ENCODE results near the gene LOXL1. TPM values are rescaled to one million over a fixed set of nuclear protein-coding genes. Genes with fewer than 3 reads are reported as not detected.

The LOXL1 gene
- polyA plus RNA-seq, 1 donor (not counting 4 experiments of a cell fraction or from before 2014, with no cell fraction given) = 8.8 TPM

DNA sequence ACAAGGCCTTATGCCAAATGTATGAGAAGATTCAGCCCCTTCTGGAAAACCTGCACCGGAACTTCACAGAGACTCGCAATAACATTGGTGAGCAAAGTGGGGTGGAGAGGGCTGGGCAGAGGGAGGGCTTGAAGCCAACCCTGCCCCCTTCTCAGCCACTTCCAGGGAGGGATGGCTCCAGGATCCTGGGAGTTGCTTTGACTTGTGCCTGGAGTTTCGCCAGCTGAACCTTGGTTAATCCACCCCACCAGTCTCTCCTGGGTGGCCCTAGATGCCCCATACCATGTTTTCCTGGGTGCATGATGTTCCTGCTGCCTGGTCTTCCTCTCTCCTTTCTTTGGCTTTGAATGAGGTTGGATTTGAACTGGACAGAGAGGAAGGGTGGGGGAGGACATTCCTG, 42.1 kb upstream of the LOXL1 start:
- Histone ChIP-seq H3K4me3 (ENCODE audit: control insufficient read depth in 2 of 3, extremely low read depth in 1 of 3, insufficient read depth in 2 of 3, low read depth in 1 of 3, low read length in 3 of 3) (no peak overlapping the region), H2AFZ (ENCODE audit: control insufficient read depth, low read length) (no peak overlapping the region), H4K20me1 (ENCODE audit: control insufficient read depth, extremely low read depth, insufficient read depth, low read length) (peaks cover 2% of the 10 kb centered on the region), H3K9ac (ENCODE audit: control insufficient read depth, extremely low read depth, insufficient read depth, low read length) (no peak overlapping the region), H3K9me3 (ENCODE audit: control insufficient read depth, low read depth, low read length) (no peaks in the 10 kb centered on the region), H3K9me1 (ENCODE audit: control insufficient read depth, extremely low read depth, insufficient read depth, low read length) (no peaks in the 10 kb centered on the region), H3K27me3 (ENCODE audit: control insufficient read depth, extremely low read depth, insufficient read depth, low read length) (peaks cover 17% of the 10 kb centered on the region), H3K27ac (ENCODE audit: control insufficient read depth, insufficient read depth, low read length) (no peak overlapping the region), H3K4me2 (ENCODE audit: control insufficient read depth, extremely low read depth, insufficient read depth, low read depth, low read length) (no peak overlapping the region), H3K79me2 (ENCODE audit: control insufficient read depth, insufficient read depth, low read length) (no peaks in the 10 kb centered on the region), H3K4me1 (ENCODE audit: control insufficient read depth, extremely low read depth, insufficient read depth, low read length) (no peaks in the 10 kb centered on the region), H3K36me3 (ENCODE audit: control insufficient read depth in 2 of 2, extremely low read depth in 1 of 2, insufficient read depth in 2 of 2, low read length in 2 of 2) (no peaks in the 10 kb centered on the region)
- TF ChIP-seq, protein P1, sequence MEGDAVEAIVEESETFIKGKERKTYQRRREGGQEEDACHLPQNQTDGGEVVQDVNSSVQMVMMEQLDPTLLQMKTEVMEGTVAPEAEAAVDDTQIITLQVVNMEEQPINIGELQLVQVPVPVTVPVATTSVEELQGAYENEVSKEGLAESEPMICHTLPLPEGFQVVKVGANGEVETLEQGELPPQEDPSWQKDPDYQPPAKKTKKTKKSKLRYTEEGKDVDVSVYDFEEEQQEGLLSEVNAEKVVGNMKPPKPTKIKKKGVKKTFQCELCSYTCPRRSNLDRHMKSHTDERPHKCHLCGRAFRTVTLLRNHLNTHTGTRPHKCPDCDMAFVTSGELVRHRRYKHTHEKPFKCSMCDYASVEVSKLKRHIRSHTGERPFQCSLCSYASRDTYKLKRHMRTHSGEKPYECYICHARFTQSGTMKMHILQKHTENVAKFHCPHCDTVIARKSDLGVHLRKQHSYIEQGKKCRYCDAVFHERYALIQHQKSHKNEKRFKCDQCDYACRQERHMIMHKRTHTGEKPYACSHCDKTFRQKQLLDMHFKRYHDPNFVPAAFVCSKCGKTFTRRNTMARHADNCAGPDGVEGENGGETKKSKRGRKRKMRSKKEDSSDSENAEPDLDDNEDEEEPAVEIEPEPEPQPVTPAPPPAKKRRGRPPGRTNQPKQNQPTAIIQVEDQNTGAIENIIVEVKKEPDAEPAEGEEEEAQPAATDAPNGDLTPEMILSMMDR (optimal IDR thresholded peaks at IDR 0.05 in 1 of 3, IDR thresholded peaks at IDR 0.05 in 1 of 3, conservative IDR thresholded peaks at IDR 0.05 in 1 of 3; ENCODE audit: extremely low read depth in 1 of 3, insufficient read depth in 2 of 3, low read length in 3 of 3) = no peak
- no peak for TF ChIP-seq EZH2 (IDR thresholded peaks at IDR 0.05; ENCODE audit: low read length)
- DNase-seq (ENCODE audit: low read depth, low spot score) (no peak), FAIRE-seq (no peak)
- dilution Hi-C loops (cut with MboI; ENCODE audit: extremely low pct_ligation_motif_present, low sequenced_read_pairs) = no loop called here

DNA sequence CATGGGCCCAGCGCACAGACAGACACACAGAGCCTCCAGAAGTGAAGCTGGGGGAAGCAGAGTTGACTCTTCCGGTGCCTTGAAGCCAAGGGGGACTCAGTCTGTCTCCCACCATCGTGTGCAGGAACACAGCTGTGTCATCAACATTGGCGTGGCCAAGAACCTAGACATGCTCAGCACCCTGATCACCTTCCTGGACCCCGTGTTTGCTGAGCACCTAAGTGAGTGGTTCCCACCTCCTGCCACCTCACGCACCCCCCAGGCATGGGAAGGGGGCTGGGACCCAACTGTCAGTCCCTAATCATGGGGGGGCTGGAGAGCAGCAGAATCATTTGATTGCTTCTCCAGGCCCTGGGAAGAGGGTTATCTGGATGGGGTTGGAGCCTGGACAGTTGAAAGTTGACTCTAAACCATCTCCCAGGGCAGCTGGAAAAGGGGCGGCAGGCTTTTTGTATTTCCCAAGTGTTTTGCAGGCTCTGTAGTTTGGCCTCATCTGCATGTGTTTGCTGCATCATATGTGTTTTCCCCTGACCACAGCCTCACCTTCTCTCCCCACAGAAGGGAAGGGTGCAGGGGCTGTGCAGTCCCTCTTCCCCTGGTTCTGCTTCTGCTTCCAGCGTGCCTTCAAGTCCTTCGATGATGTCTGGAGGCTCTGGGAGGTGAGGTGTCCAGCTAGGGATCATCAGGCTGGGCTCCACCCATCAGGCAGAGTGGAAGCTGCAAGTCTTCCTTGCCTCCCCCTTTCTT, 40.1 kb upstream of the LOXL1 start:
- H4K20me1 ChIP-seq (ENCODE audit: control insufficient read depth, extremely low read depth, insufficient read depth, low read length) = peaks cover 2% of the 10 kb centered on the region
- dilution Hi-C loops (cut with MboI; ENCODE audit: extremely low pct_ligation_motif_present, low sequenced_read_pairs) = no loop called here
- no peaks in the 10 kb centered on the region for H3K9me3 ChIP-seq (ENCODE audit: control insufficient read depth, low read depth, low read length)
- no peak for DNase-seq (ENCODE audit: low read depth, low spot score)
- FAIRE-seq = no peak
- H3K36me3 ChIP-seq (ENCODE audit: control insufficient read depth in 2 of 2, extremely low read depth in 1 of 2, insufficient read depth in 2 of 2, low read length in 2 of 2) = no peaks in the 10 kb centered on the region
- no peak overlapping the region for H2AFZ ChIP-seq (ENCODE audit: control insufficient read depth, low read length)
- H3K4me2 ChIP-seq (ENCODE audit: control insufficient read depth, extremely low read depth, insufficient read depth, low read depth, low read length) = no peak overlapping the region
- H3K9ac ChIP-seq (ENCODE audit: control insufficient read depth, extremely low read depth, insufficient read depth, low read length) = no peak overlapping the region
- no peaks in the 10 kb centered on the region for H3K79me2 ChIP-seq (ENCODE audit: control insufficient read depth, insufficient read depth, low read length)
- TF ChIP-seq EZH2 (IDR thresholded peaks at IDR 0.05; ENCODE audit: low read length) = no peak
- TF ChIP-seq, protein P1 (optimal IDR thresholded peaks at IDR 0.05 in 1 of 3, IDR thresholded peaks at IDR 0.05 in 1 of 3, conservative IDR thresholded peaks at IDR 0.05 in 1 of 3; ENCODE audit: extremely low read depth in 1 of 3, insufficient read depth in 2 of 3, low read length in 3 of 3) = no peak
- no peak overlapping the region for H3K4me3 ChIP-seq (ENCODE audit: control insufficient read depth in 2 of 3, extremely low read depth in 1 of 3, insufficient read depth in 2 of 3, low read depth in 1 of 3, low read length in 3 of 3)
- no peak overlapping the region for H3K27ac ChIP-seq (ENCODE audit: control insufficient read depth, insufficient read depth, low read length)
- no peaks in the 10 kb centered on the region for H3K9me1 ChIP-seq (ENCODE audit: control insufficient read depth, extremely low read depth, insufficient read depth, low read length)
- no peaks in the 10 kb centered on the region for H3K4me1 ChIP-seq (ENCODE audit: control insufficient read depth, extremely low read depth, insufficient read depth, low read length)
- H3K27me3 ChIP-seq (ENCODE audit: control insufficient read depth, extremely low read depth, insufficient read depth, low read length) = peaks cover 25% of the 10 kb centered on the region

All from keratinocyte (primary cell).